HEK293 (cell line): ENCODE results near the gene SH2B2.

Experiments used
- CTCF ChIA-PET: fragments of 350-600 bp; formaldehyde crosslinking; extraction: SDS; loops from one replicate; lab custom pipeline; 2021; ENCODE audit warnings: antibody characterized with exemption; lab: Yijun Ruan, JAX
- POLR2A ChIA-PET: fragments of 300-600 bp; formaldehyde crosslinking; extraction: SDS; loops from one replicate; lab custom pipeline; 2020; ENCODE audit warnings: antibody characterized with exemption, inconsistent platforms; lab: Yijun Ruan, JAX
- H3K27ac ChIP-seq: fragments of 200-500 bp; sonication (Bioruptor generic); 2 replicates; pipeline ENCODE4 v1.5.1; 2014; ENCODE audit warnings: low read depth, low read length, control low read depth, inconsistent platforms; ENCODE audit errors: extremely low read depth
- H3K36me3 ChIP-seq, 2 experiments: fragments of 200-500 bp in 1 of 2; sonication (Bioruptor generic) in 1 of 2; 1 replicate in 1 of 2; 2 replicates in 1 of 2; pipeline ENCODE4 v1.5.1; 2014 to 2017; ENCODE audit warnings: inconsistent platforms in 2 of 2, low read length in 2 of 2; ENCODE audit not compliant: control insufficient read depth in 2 of 2, insufficient read depth in 1 of 2
- H3K4me1 ChIP-seq: fragments of 200-500 bp; sonication (Bioruptor generic); 2 replicates; pipeline ENCODE4 v1.5.1; 2014; ENCODE audit warnings: mild to moderate bottlenecking, low read length, inconsistent platforms; ENCODE audit not compliant: control insufficient read depth, insufficient read depth
- H3K4me3 ChIP-seq: 2 replicates; pipeline ENCODE4 v1.5.1; 2011; ENCODE audit warnings: low read depth, mild to moderate bottlenecking, control low read depth, low read length, moderate library complexity
- H3K9me3 ChIP-seq: fragments of 200-500 bp; sonication (Bioruptor generic); 2 replicates; pipeline ENCODE4 v1.5.1; 2014; ENCODE audit warnings: low read depth, low read length, inconsistent platforms; ENCODE audit not compliant: control insufficient read depth, insufficient read depth
- FEZF1 ChIP-seq: fragments of 450-650 bp; formaldehyde crosslinking; IDR thresholded peaks from 2 replicates; pipeline ENCODE4 v1.5.1; 2016; ENCODE audit warnings: missing biosample characterization, missing genetic modification characterization
- GLI4 ChIP-seq: fragments of 450-650 bp; formaldehyde crosslinking; IDR thresholded peaks from 2 replicates; pipeline ENCODE4 v1.5.1; 2016; ENCODE audit warnings: missing biosample characterization, missing genetic modification characterization
- KLF17 ChIP-seq: fragments of 450-650 bp; formaldehyde crosslinking; IDR thresholded peaks from 2 replicates; pipeline ENCODE4 v1.5.1; 2016; ENCODE audit warnings: missing biosample characterization, missing genetic modification characterization
- PRDM10 ChIP-seq: fragments of 450-650 bp; formaldehyde crosslinking; IDR thresholded peaks from 2 replicates; pipeline ENCODE4 v1.5.1; 2016; ENCODE audit warnings: missing biosample characterization, missing genetic modification characterization
- SP3 ChIP-seq: fragments of 450-650 bp; formaldehyde crosslinking; IDR thresholded peaks from 2 replicates; pipeline ENCODE4 v1.5.1; 2016; ENCODE audit warnings: missing biosample characterization, missing genetic modification characterization
- TRIM28 ChIP-seq: IDR thresholded peaks from 2 replicates; pipeline ENCODE4 v1.6.1; 2011; ENCODE audit warnings: low read length, control low read depth, borderline replicate concordance
- YY2 ChIP-seq: fragments of 450-650 bp; formaldehyde crosslinking; IDR thresholded peaks from 2 replicates; pipeline ENCODE4 v1.5.1; 2016; ENCODE audit warnings: missing biosample characterization, missing genetic modification characterization
- ZBTB10 ChIP-seq: fragments of 450-650 bp; formaldehyde crosslinking; IDR thresholded peaks from 2 replicates; pipeline ENCODE4 v1.5.1; 2016; ENCODE audit warnings: missing biosample characterization, missing genetic modification characterization
- ZBTB26 ChIP-seq: fragments of 450-650 bp; formaldehyde crosslinking; optimal IDR thresholded peaks from 2 replicates; pipeline ENCODE3; 2016; ENCODE audit warnings: missing biosample characterization, mild to moderate bottlenecking, missing genetic modification characterization
- ZBTB8A ChIP-seq: fragments of 450-650 bp; formaldehyde crosslinking; IDR thresholded peaks from 2 replicates; pipeline ENCODE4 v1.5.1; 2016; ENCODE audit warnings: missing biosample characterization, missing genetic modification characterization
- ZFP3 ChIP-seq: fragments of 450-650 bp; formaldehyde crosslinking; IDR thresholded peaks from 2 replicates; pipeline ENCODE4 v1.5.1; 2016; ENCODE audit warnings: low read depth, missing biosample characterization, missing genetic modification characterization
- ZFP69B ChIP-seq: fragments of 450-650 bp; formaldehyde crosslinking; IDR thresholded peaks from 2 replicates; pipeline ENCODE4 v1.5.1; 2016; ENCODE audit warnings: missing biosample characterization, missing genetic modification characterization
- ZNF214 ChIP-seq: fragments of 450-650 bp; formaldehyde crosslinking; IDR thresholded peaks from 2 replicates; pipeline ENCODE4 v1.5.1; 2017; ENCODE audit warnings: missing biosample characterization, mild to moderate bottlenecking, missing genetic modification characterization, borderline replicate concordance
- ZNF274 ChIP-seq, 2 experiments: fragments of 200-500 bp in 1 of 2; fragments of 450-650 bp in 1 of 2; sonication (Bioruptor generic) in 1 of 2; formaldehyde crosslinking in 1 of 2; IDR thresholded peaks; 2 replicates each; pipeline versions ENCODE4 v1.5.1 to v1.6.1; 2014 to 2016; ENCODE audit warnings: borderline replicate concordance in 1 of 2, inconsistent platforms in 1 of 2, low read length in 1 of 2, missing biosample characterization in 1 of 2, missing genetic modification characterization in 1 of 2
- ZNF423 ChIP-seq: fragments of 450-650 bp; formaldehyde crosslinking; IDR thresholded peaks from 2 replicates; pipeline ENCODE4 v1.5.1; 2016; ENCODE audit warnings: missing biosample characterization, missing genetic modification characterization
- ZNF514 ChIP-seq: fragments of 450-650 bp; formaldehyde crosslinking; IDR thresholded peaks from 2 replicates; pipeline ENCODE4 v1.5.1; 2016; ENCODE audit warnings: missing biosample characterization, missing genetic modification characterization
- ZNF529 ChIP-seq: fragments of 450-650 bp; formaldehyde crosslinking; IDR thresholded peaks from 2 replicates; pipeline ENCODE4 v1.5.1; 2017; ENCODE audit warnings: missing genetic modification characterization, missing biosample characterization; ENCODE audit not compliant: insufficient replicate concordance
- ZNF777 ChIP-seq: fragments of 450-650 bp; formaldehyde crosslinking; IDR thresholded peaks from 2 replicates; pipeline ENCODE4 v1.5.1; 2017; ENCODE audit warnings: missing biosample characterization, missing genetic modification characterization, borderline replicate concordance

The SH2B2 gene

GRCh38 chr7:102286237-102287110, at the start of gene SH2B2 (continued):
- TF ChIP-seq ZNF423 (tag by site-specific recombination): peak; percentile 90; the same call in 1 of the 2 replicates
- TF ChIP-seq YY2: peak; percentile 44
- TF ChIP-seq ZBTB10 (tag by site-specific recombination): peak; percentile 60
- peak; percentile 85; the same call in 1 of the 2 replicates for TF ChIP-seq ZNF777 (tag by site-specific recombination)
- peak; percentile 11 for TF ChIP-seq ZBTB26 (tag by site-specific recombination)
- peak; percentile 44 for TF ChIP-seq ZFP69B (tag by site-specific recombination)
- TF ChIP-seq KLF17 (tag by site-specific recombination): peak; percentile 74
- TF ChIP-seq FEZF1 (tag by site-specific recombination): no peak
- peak; percentile 98 for TF ChIP-seq ZBTB8A (tag by site-specific recombination)
- TF ChIP-seq SP3: peak; percentile 39; the same call in 1 of the 2 replicates
- TF ChIP-seq ZNF514 (tag by site-specific recombination): no peak

GRCh38 chr7:102239206-102239820, 47.4 kb upstream of the SH2B2 start:
- TF ChIP-seq ZNF214 (tag by site-specific recombination) (no peak), PRDM10 (tag by site-specific recombination) (no peak), GLI4 (no peak), ZNF274 (IDR thresholded peaks at IDR 0.05; ENCODE audit: low read length) (no peak), ZNF274 (tag by site-specific recombination; IDR thresholded peaks at IDR 0.05; ENCODE audit: borderline replicate concordance) (no peak), TRIM28 (no peak), ZNF529 (tag by site-specific recombination) (no peak), ZFP3 (tag by site-specific recombination) (no peak)
- Histone ChIP-seq H3K36me3 (peaks cover 4 to 19% of the 10 kb centered on the region in 2 experiments; a peak in 2 of 3 replicates), H3K4me1 (no peaks in the 10 kb centered on the region), H3K4me3 (no peak overlapping the region), H3K27ac (no peak overlapping the region), H3K9me3 (no peaks in the 10 kb centered on the region)
- ChIA-PET CTCF (interaction anchor here (0.5 to 0.6 kb wide), 2 partner anchors 33 to 382 kb away, joined by 3 read pairs; no protein-coding TSS in a partner anchor), POLR2A (no interaction called here)
